CD4-positive, alpha-beta T cell treated with Interleukin-12 subunit alpha and Interleukin-12 subunit beta, for 1 hour (primary cell): ENCODE data around the gene GABRG3.

Experiments used
- DNase-seq: peaks from one replicate; pipeline ENCODE4 v3.0.0-alpha.2; 2020

The GABRG3 gene

GRCh38 chr15:26970712-26971210 lies at the start of gene GABRG3:
Gene GABRG3 (plus strand): TSS chr15:26971181.
- DNase-seq: no peak

- DNase-seq: no peak
These were observed 49.5 kb upstream of the GABRG3 start for GRCh38 chr15:26921433-26921832.

- DNase-seq: no peak
These were observed 44.9 kb upstream of the GABRG3 start for GRCh38 chr15:26926081-26926480.

- no peak for DNase-seq
These were observed 42.9 kb upstream of the GABRG3 start for GRCh38 chr15:26928051-26928450.

GRCh38 chr15:26929588-26929987 lies 41.4 kb upstream of the GABRG3 start:
- no peak for DNase-seq

GRCh38 chr15:26934848-26935247 lies 36.1 kb upstream of the GABRG3 start:
- DNase-seq: no peak

- DNase-seq: no peak
These were observed 35.7 kb upstream of the GABRG3 start for GRCh38 chr15:26935322-26935721.

GRCh38 chr15:26936502-26936901 lies 34.5 kb upstream of the GABRG3 start:
- no peak for DNase-seq

GRCh38 chr15:26937134-26937533 lies 33.8 kb upstream of the GABRG3 start:
- DNase-seq: no peak

- DNase-seq: no peak
These were observed 31.6 kb upstream of the GABRG3 start for GRCh38 chr15:26939398-26939797.

GRCh38 chr15:26941489-26941888 lies 29.5 kb upstream of the GABRG3 start:
- no peak for DNase-seq

- no peak for DNase-seq
These were observed 27.1 kb upstream of the GABRG3 start for GRCh38 chr15:26943866-26944265.

- DNase-seq: no peak
These were observed 25.9 kb upstream of the GABRG3 start for GRCh38 chr15:26945046-26945445.

GRCh38 chr15:26950001-26950400 lies 21.0 kb upstream of the GABRG3 start:
- DNase-seq: no peak

- no peak for DNase-seq
These were observed 16.6 kb upstream of the GABRG3 start for GRCh38 chr15:26954403-26954802.

- DNase-seq: no peak
These were observed 3.2 kb upstream of the GABRG3 start for GRCh38 chr15:26967719-26968269.

- no peak for DNase-seq
These were observed 2.2 kb upstream of the GABRG3 start for GRCh38 chr15:26968806-26969205.

GRCh38 chr15:26971271-26972018 lies 464 bp downstream of the GABRG3 start:
- DNase-seq: no peak

GRCh38 chr15:26972636-26973035 lies 1.7 kb downstream of the GABRG3 start:
- no peak for DNase-seq

GRCh38 chr15:26974120-26974780 lies 3.3 kb downstream of the GABRG3 start:
- no peak for DNase-seq

- DNase-seq: no peak
These were observed 10.5 kb downstream of the GABRG3 start for GRCh38 chr15:26981492-26981891.

- no peak for DNase-seq
These were observed 12.8 kb downstream of the GABRG3 start for GRCh38 chr15:26983822-26984221.

GRCh38 chr15:26985050-26985449 lies 14.1 kb downstream of the GABRG3 start:
- DNase-seq: no peak

- DNase-seq: no peak
These were observed 25.3 kb downstream of the GABRG3 start for GRCh38 chr15:26996250-26996649.
